Fibroblast of skin of left biceps (primary cell): ENCODE measurements around the gene GNB1L.

Experiments used
- DNase-seq, 2 experiments: peaks; one replicate each; pipeline ENCODE4 v3.0.0-alpha.2; 2013; ENCODE audit warnings: low read depth in 2 of 2

Gene GNB1L

GRCh38 chr22:19876314-19876940 is 21.8 kb upstream of the GNB1L start:
- no peak for DNase-seq

- DNase-seq: no peak
Measured at GRCh38 chr22:19875531-19876313, 21.0 kb upstream of the GNB1L start.

GRCh38 chr22:19875061-19875530 is 20.4 kb upstream of the GNB1L start:
- no peak for DNase-seq

- no peak for DNase-seq
Measured at GRCh38 chr22:19874307-19875060, 19.8 kb upstream of the GNB1L start.

GRCh38 chr22:19873960-19874306 is 19.3 kb upstream of the GNB1L start:
- DNase-seq: no peak

GRCh38 chr22:19873138-19873959 is 18.7 kb upstream of the GNB1L start:
- no peak for DNase-seq

GRCh38 chr22:19872779-19873137 is 18.1 kb upstream of the GNB1L start:
- DNase-seq: no peak

- DNase-seq: no peak
Measured at GRCh38 chr22:19871845-19872778, 17.4 kb upstream of the GNB1L start.

- DNase-seq: no peak
Measured at GRCh38 chr22:19871023-19871844, 16.6 kb upstream of the GNB1L start.

GRCh38 chr22:19870153-19871022 is 15.7 kb upstream of the GNB1L start:
- no peak for DNase-seq

- no peak for DNase-seq
Measured at GRCh38 chr22:19869497-19870152, 15.0 kb upstream of the GNB1L start.

- DNase-seq: no peak
Measured at GRCh38 chr22:19868773-19869471, 14.2 kb upstream of the GNB1L start.

- DNase-seq: no peak
Measured at GRCh38 chr22:19868333-19868732, 13.7 kb upstream of the GNB1L start.

- DNase-seq: no peak
Measured at GRCh38 chr22:19867617-19868016, 12.9 kb upstream of the GNB1L start.

GRCh38 chr22:19866665-19867009 is 12.0 kb upstream of the GNB1L start:
- DNase-seq: no peak

- DNase-seq: no peak
Measured at GRCh38 chr22:19865141-19865829, 10.6 kb upstream of the GNB1L start.

- DNase-seq: peak in 1 of 2 experiments; percentile 24
Measured at GRCh38 chr22:19864538-19865106, 9.9 kb upstream of the GNB1L start.
